ENCODE measurements around the gene JARID2.

GRCh38 chr6:15287670-15288375 is 42.0 kb downstream of the JARID2 start:
- TF ChIP-seq TAF1 (IDR thresholded peaks at IDR 0.05; ENCODE audit: low read depth) (no peak), EP300 (conservative IDR thresholded peaks at IDR 0.05; ENCODE audit: poor library complexity, severe bottlenecking) (no peak), EZH2 (IDR thresholded peaks at IDR 0.05; ENCODE audit: borderline replicate concordance, insufficient read depth, low read length, poor library complexity, severe bottlenecking) (no peak), RAD21 (conservative IDR thresholded peaks at IDR 0.05) (no peak), CTCF (IDR thresholded peaks at IDR 0.05; ENCODE audit: poor library complexity, severe bottlenecking) (no peak), SMC3 (conservative IDR thresholded peaks at IDR 0.05; ENCODE audit: poor library complexity) (no peak), POLR2AphosphoS5 (IDR thresholded peaks at IDR 0.05) (no peak), REST (IDR thresholded peaks at IDR 0.05; ENCODE audit: borderline replicate concordance) (no peak)
